ENCODE measurements around the gene TYR. TPM values are rescaled to one million over a fixed set of nuclear protein-coding genes. Genes with fewer than 3 reads are reported as not detected.
"Not testable (repeated sequence)": the region's sequence is repeated elsewhere in the genome, so short reads cannot be mapped to it uniquely, and the experiment has no call there.

TYR gene
- total and polyA plus RNA-seq, 9 donors, result not detected

GRCh38 chr11:89235976-89236375, 58.3 kb downstream of the TYR start:
- no peaks in the 10 kb centered on the region for H3K9me3 ChIP-seq
- H3K27ac ChIP-seq, result no peak overlapping the region
- H3K27me3 ChIP-seq, result no peaks in the 10 kb centered on the region
- no peak for DNase-seq
- intact Hi-C loops (cut with DNase I), result no loop called here
- H3K36me3 ChIP-seq, result no peaks in the 10 kb centered on the region
- TF ChIP-seq CTCF (IDR thresholded peaks at IDR 0.05) (no peak), EP300 (IDR thresholded peaks at IDR 0.05) (no peak), POLR2A (IDR thresholded peaks at IDR 0.05) (no peak)
- no peak overlapping the region for H3K4me3 ChIP-seq
- 60 to 84% (median 61%) methylated on average over 5 of the region's 5 CpGs for WGBS, 3 donors
- H3K4me1 ChIP-seq (ENCODE audit: insufficient read depth), result no peaks in the 10 kb centered on the region

- intact Hi-C loops (cut with DNase I); H3K4me1 ChIP-seq (ENCODE audit: insufficient read depth); H3K27ac ChIP-seq; H3K36me3 ChIP-seq; H3K4me3 ChIP-seq; H3K27me3 ChIP-seq; DNase-seq; H3K9me3 ChIP-seq: not testable (repeated sequence)
- WGBS, 3 donors, result 65 to 79% (median 73%) methylated on average over 4 of the region's 4 CpGs
Observed at GRCh38 chr11:89247007-89247406, 69.3 kb downstream of the TYR start.

GRCh38 chr11:89249196-89249595, 71.5 kb downstream of the TYR start:
- Histone ChIP-seq H3K4me1 (ENCODE audit: insufficient read depth) (no peaks in the 10 kb centered on the region), H3K9me3 (no peaks in the 10 kb centered on the region), H3K36me3 (no peaks in the 10 kb centered on the region), H3K27me3 (no peaks in the 10 kb centered on the region), H3K27ac (no peak overlapping the region), H3K4me3 (no peak overlapping the region)
- WGBS, 3 donors, result 61 to 67% (median 65%) methylated on average over 2 of the region's 2 CpGs
- DNase-seq, result no peak
- intact Hi-C loops (cut with DNase I), result no loop called here
- TF ChIP-seq POLR2A (IDR thresholded peaks at IDR 0.05) (no peak), CTCF (IDR thresholded peaks at IDR 0.05) (no peak), EP300 (IDR thresholded peaks at IDR 0.05) (no peak)

- H3K4me1 ChIP-seq (ENCODE audit: insufficient read depth); H3K4me3 ChIP-seq; H3K9me3 ChIP-seq; intact Hi-C loops (cut with DNase I); H3K36me3 ChIP-seq; H3K27me3 ChIP-seq; H3K27ac ChIP-seq; DNase-seq: not testable (repeated sequence)
- 93 to 99% (median 98%) methylated on average over 1 of the region's 1 CpG for WGBS, 3 donors
Observed at GRCh38 chr11:89261483-89261882, 83.8 kb downstream of the TYR start.

GRCh38 chr11:89267660-89268302, 90.1 kb downstream of the TYR start:
- intact Hi-C loops (cut with DNase I), result no loop called here
- Histone ChIP-seq H3K27ac (no peak overlapping the region), H3K4me1 (ENCODE audit: insufficient read depth) (no peaks in the 10 kb centered on the region), H3K36me3 (no peaks in the 10 kb centered on the region), H3K4me3 (no peak overlapping the region), H3K27me3 (no peaks in the 10 kb centered on the region), H3K9me3 (no peaks in the 10 kb centered on the region)
- no peak for DNase-seq
- TF ChIP-seq POLR2A (IDR thresholded peaks at IDR 0.05), result no peak
- no peak for TF ChIP-seq EP300 (IDR thresholded peaks at IDR 0.05)
- no peak for TF ChIP-seq CTCF (IDR thresholded peaks at IDR 0.05)
- 71 to 81% (median 73%) methylated on average over 2 of the region's 2 CpGs for WGBS, 3 donors

GRCh38 chr11:89272540-89273088, 94.9 kb downstream of the TYR start:
- H3K36me3 ChIP-seq; H3K4me3 ChIP-seq; H3K27ac ChIP-seq; H3K4me1 ChIP-seq (ENCODE audit: insufficient read depth); intact Hi-C loops (cut with DNase I); H3K9me3 ChIP-seq; DNase-seq; H3K27me3 ChIP-seq: not testable (repeated sequence)
- 88 to 95% (median 89%) methylated on average over 1 of the region's 1 CpG for WGBS, 3 donors

GRCh38 chr11:89273220-89273619, 95.5 kb downstream of the TYR start:
- H3K9me3 ChIP-seq; H3K4me3 ChIP-seq; intact Hi-C loops (cut with DNase I); H3K4me1 ChIP-seq (ENCODE audit: insufficient read depth); DNase-seq; H3K36me3 ChIP-seq; H3K27ac ChIP-seq; H3K27me3 ChIP-seq: not testable (repeated sequence)
- 90 to 98% (median 92%) methylated on average over 2 of the region's 2 CpGs for WGBS, 3 donors

All from ovary (tissue), 9 donors.